B cell (primary cell): ENCODE results near the gene NPIPB8.

Source experiments
- EZH2 ChIP-seq: IDR thresholded peaks from 2 replicates; pipeline ENCODE4 v1.6.1; 2012; ENCODE audit warnings: borderline replicate concordance, low read depth, mild to moderate bottlenecking, moderate library complexity, low read length; ENCODE audit not compliant: insufficient read depth, poor library complexity, severe bottlenecking
- TF ChIP-seq, protein P1 (sequence below): fragments of 200-600 bp; IDR thresholded peaks from one replicate; pipeline ENCODE4 v1.8.0; 2022; ENCODE audit warnings: antibody characterized with exemption, mild to moderate bottlenecking

DNA sequence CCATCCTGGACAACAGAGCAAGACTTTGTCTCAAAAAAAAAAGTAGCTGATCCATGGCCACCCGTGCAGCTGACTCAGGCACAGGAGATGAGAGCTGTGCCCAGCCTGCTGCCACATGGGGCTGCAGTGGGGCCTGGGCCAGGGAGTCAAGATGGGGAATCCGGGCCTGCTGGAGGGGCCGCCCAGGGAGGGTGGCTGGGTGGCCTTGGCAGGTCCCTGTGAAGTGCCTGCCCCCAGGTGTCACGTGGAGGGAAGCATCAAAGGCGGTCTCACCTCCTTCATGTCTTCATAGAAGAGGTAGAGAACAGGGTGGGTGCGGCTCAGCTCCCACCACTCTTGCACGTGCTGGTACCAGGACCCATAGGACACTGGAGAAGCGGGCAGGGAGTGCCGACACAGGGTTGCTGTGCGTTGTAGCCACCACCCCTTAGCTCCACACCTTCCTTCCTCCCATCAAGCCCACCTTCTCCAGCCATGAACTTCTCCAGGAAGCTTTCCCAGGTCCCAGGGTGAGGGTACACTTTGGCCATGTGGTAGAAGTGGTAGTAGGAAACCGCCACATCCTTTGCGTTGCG, 44.8 kb upstream of the NPIPB8 start:
- TF ChIP-seq, protein P1, sequence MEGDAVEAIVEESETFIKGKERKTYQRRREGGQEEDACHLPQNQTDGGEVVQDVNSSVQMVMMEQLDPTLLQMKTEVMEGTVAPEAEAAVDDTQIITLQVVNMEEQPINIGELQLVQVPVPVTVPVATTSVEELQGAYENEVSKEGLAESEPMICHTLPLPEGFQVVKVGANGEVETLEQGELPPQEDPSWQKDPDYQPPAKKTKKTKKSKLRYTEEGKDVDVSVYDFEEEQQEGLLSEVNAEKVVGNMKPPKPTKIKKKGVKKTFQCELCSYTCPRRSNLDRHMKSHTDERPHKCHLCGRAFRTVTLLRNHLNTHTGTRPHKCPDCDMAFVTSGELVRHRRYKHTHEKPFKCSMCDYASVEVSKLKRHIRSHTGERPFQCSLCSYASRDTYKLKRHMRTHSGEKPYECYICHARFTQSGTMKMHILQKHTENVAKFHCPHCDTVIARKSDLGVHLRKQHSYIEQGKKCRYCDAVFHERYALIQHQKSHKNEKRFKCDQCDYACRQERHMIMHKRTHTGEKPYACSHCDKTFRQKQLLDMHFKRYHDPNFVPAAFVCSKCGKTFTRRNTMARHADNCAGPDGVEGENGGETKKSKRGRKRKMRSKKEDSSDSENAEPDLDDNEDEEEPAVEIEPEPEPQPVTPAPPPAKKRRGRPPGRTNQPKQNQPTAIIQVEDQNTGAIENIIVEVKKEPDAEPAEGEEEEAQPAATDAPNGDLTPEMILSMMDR, result no peak
- no peak for TF ChIP-seq EZH2
